ENCODE results near the gene SOSTDC1.

SOSTDC1 gene

GRCh38 chr7:16494955-16495719, 29.6 kb upstream of the SOSTDC1 start:
- TF ChIP-seq CTCF (conservative IDR thresholded peaks at IDR 0.05; ENCODE audit: low read length) (no peak), EZH2phosphoT487 (IDR thresholded peaks at IDR 0.05; ENCODE audit: borderline replicate concordance) (no peak)
- H3F3A ChIP-seq (ENCODE audit: low read depth) = no peaks in the 10 kb centered on the region
- no peaks in the 10 kb centered on the region for H3K36me3 ChIP-seq (ENCODE audit: insufficient read depth, low read length)
- H3K27me3 ChIP-seq (ENCODE audit: insufficient read depth, low read length, poor library complexity, severe bottlenecking) = no peaks in the 10 kb centered on the region
- no peak overlapping the region for H2AFZ ChIP-seq (ENCODE audit: low read length)
- H3K9ac ChIP-seq (ENCODE audit: low read depth, low read length, poor library complexity, severe bottlenecking) = no peak overlapping the region
- H3K9me3 ChIP-seq (ENCODE audit: insufficient read depth, low read depth, low read length) = no peaks in the 10 kb centered on the region
- no peak overlapping the region for H3K4me2 ChIP-seq (ENCODE audit: low read depth, low read length, poor library complexity, severe bottlenecking)
- no peaks in the 10 kb centered on the region for H4K20me1 ChIP-seq (ENCODE audit: insufficient read depth, low read length, poor library complexity, severe bottlenecking)
- H3K4me3 ChIP-seq (ENCODE audit: low read length, poor library complexity, severe bottlenecking) = no peak overlapping the region
- no peaks in the 10 kb centered on the region for H3K79me2 ChIP-seq (ENCODE audit: insufficient read depth, low read length)
- no peaks in the 10 kb centered on the region for H3K9me2 ChIP-seq (replicated peaks; ENCODE audit: low read depth, low read length)
- no peaks in the 10 kb centered on the region for H3K4me1 ChIP-seq (ENCODE audit: insufficient read depth, low read length, poor library complexity, severe bottlenecking)

- Histone ChIP-seq H3K4me2 (ENCODE audit: low read depth, low read length, poor library complexity, severe bottlenecking) (no peak overlapping the region), H3K79me2 (ENCODE audit: insufficient read depth, low read length) (no peaks in the 10 kb centered on the region), H3F3A (ENCODE audit: low read depth) (no peaks in the 10 kb centered on the region), H3K4me3 (ENCODE audit: low read length, poor library complexity, severe bottlenecking) (no peak overlapping the region), H3K9me2 (replicated peaks; ENCODE audit: low read depth, low read length) (no peaks in the 10 kb centered on the region), H3K9ac (ENCODE audit: low read depth, low read length, poor library complexity, severe bottlenecking) (no peak overlapping the region), H3K27me3 (ENCODE audit: insufficient read depth, low read length, poor library complexity, severe bottlenecking) (no peaks in the 10 kb centered on the region), H3K4me1 (ENCODE audit: insufficient read depth, low read length, poor library complexity, severe bottlenecking) (no peaks in the 10 kb centered on the region), H3K9me3 (ENCODE audit: insufficient read depth, low read depth, low read length) (no peaks in the 10 kb centered on the region), H4K20me1 (ENCODE audit: insufficient read depth, low read length, poor library complexity, severe bottlenecking) (no peaks in the 10 kb centered on the region), H3K36me3 (ENCODE audit: insufficient read depth, low read length) (no peaks in the 10 kb centered on the region), H2AFZ (ENCODE audit: low read length) (no peak overlapping the region)
- TF ChIP-seq EZH2phosphoT487 (IDR thresholded peaks at IDR 0.05; ENCODE audit: borderline replicate concordance) (no peak), CTCF (conservative IDR thresholded peaks at IDR 0.05; ENCODE audit: low read length) (no peak)
Measured at GRCh38 chr7:16494551-16494950, 29.0 kb upstream of the SOSTDC1 start.

GRCh38 chr7:16493266-16493665, 27.7 kb upstream of the SOSTDC1 start:
- no peaks in the 10 kb centered on the region for H4K20me1 ChIP-seq (ENCODE audit: insufficient read depth, low read length, poor library complexity, severe bottlenecking)
- H3K79me2 ChIP-seq (ENCODE audit: insufficient read depth, low read length) = no peaks in the 10 kb centered on the region
- H3K27me3 ChIP-seq (ENCODE audit: insufficient read depth, low read length, poor library complexity, severe bottlenecking) = no peaks in the 10 kb centered on the region
- no peak overlapping the region for H3K4me3 ChIP-seq (ENCODE audit: low read length, poor library complexity, severe bottlenecking)
- TF ChIP-seq EZH2phosphoT487 (IDR thresholded peaks at IDR 0.05; ENCODE audit: borderline replicate concordance) = no peak
- no peak for TF ChIP-seq CTCF (conservative IDR thresholded peaks at IDR 0.05; ENCODE audit: low read length)
- no peaks in the 10 kb centered on the region for H3K4me1 ChIP-seq (ENCODE audit: insufficient read depth, low read length, poor library complexity, severe bottlenecking)
- no peaks in the 10 kb centered on the region for H3K36me3 ChIP-seq (ENCODE audit: insufficient read depth, low read length)
- H3K4me2 ChIP-seq (ENCODE audit: low read depth, low read length, poor library complexity, severe bottlenecking) = no peak overlapping the region
- H3K9ac ChIP-seq (ENCODE audit: low read depth, low read length, poor library complexity, severe bottlenecking) = no peak overlapping the region
- H3K9me2 ChIP-seq (replicated peaks; ENCODE audit: low read depth, low read length) = no peaks in the 10 kb centered on the region
- H3K9me3 ChIP-seq (ENCODE audit: insufficient read depth, low read depth, low read length) = no peaks in the 10 kb centered on the region
- no peak overlapping the region for H2AFZ ChIP-seq (ENCODE audit: low read length)
- H3F3A ChIP-seq (ENCODE audit: low read depth) = no peaks in the 10 kb centered on the region

All from Loucy (cell line).